ENCODE data around the gene MAGI2. TPM values are rescaled to one million over a fixed set of nuclear protein-coding genes. Genes with fewer than 3 reads are reported as not detected.

MAGI2 gene
- total RNA-seq, 1 experiment from 2014 or later = 0.52 TPM

DNA sequence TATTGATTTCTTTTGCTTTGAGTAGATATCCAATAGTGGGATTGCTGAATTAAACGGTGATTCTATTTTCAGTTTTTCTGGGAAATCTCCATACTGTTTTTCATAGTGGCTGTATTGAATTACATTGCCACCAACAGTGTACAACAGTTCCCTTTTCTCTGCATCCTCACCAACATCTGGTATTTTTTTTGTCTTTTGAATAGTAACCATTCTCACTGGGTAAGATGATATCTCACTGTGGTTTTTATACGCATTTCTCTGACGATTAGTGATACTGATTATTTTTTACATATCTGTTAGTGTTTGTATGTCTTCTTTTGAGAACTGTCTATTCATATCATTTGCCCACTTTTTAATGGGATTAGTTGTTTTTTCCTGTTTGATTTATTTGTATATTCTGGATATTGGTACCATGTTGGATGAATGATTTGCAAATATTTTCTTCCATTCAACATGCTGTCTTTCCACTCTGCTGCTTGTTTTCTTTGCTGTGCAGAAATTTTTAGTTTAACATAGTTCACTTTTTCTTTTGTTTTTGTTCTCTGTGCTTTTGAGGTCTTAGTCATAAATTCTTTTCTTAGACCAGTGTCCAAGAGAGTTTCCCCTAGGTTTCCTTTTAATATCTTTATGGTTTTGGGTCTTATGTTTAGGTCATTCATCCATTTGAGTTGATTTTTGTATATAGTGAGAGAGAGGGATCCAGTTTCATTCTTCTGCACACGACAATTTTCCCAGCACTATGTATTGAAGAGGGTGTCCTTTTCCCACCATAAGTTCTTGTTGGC is 1070.2 kb downstream of the MAGI2 start:
- no peak overlapping the region for H3K27ac Mint-ChIP-seq (ENCODE audit: unreplicated experiment)

DNA sequence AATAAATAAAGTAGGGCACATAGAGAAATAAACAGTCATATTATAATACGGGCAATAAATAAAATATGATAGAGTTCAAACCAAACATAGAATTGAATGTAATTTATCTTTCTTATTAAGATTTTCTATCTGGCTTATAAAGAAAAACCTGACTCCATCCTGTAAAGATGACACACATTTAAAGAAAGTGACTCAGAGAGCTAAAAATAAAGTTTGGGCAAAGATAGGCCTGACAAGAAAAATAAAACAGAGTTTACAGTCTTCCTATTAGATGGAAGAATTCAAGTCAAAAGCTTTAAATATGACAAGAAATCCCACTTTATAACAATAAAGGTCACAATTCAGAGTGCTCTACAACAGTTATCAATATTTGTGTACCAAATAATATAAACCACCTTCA is 1074.3 kb downstream of the MAGI2 start:
- Mint-ChIP-seq H3K4me1 (ENCODE audit: low read depth, unreplicated experiment) (no peaks in the 10 kb centered on the region), H3K36me3 (ENCODE audit: insufficient read depth, unreplicated experiment) (no peaks in the 10 kb centered on the region), H3K27ac (ENCODE audit: unreplicated experiment) (no peak overlapping the region), H3K4me3 (ENCODE audit: low read depth, unreplicated experiment) (no peak overlapping the region), H3K9me3 (ENCODE audit: low read depth, unreplicated experiment) (no peaks in the 10 kb centered on the region), H3K27me3 (ENCODE audit: unreplicated experiment) (no peaks in the 10 kb centered on the region)
- CTCF ChIA-PET = interaction anchor here (0.6 kb wide), 1 partner anchor 403 kb away, joined by 4 read pairs; no protein-coding TSS in a partner anchor
- intact Hi-C loops (cut with micrococcal nuclease; ENCODE audit: unreplicated experiment) = no loop called here
- TF ChIP-seq, protein P1, sequence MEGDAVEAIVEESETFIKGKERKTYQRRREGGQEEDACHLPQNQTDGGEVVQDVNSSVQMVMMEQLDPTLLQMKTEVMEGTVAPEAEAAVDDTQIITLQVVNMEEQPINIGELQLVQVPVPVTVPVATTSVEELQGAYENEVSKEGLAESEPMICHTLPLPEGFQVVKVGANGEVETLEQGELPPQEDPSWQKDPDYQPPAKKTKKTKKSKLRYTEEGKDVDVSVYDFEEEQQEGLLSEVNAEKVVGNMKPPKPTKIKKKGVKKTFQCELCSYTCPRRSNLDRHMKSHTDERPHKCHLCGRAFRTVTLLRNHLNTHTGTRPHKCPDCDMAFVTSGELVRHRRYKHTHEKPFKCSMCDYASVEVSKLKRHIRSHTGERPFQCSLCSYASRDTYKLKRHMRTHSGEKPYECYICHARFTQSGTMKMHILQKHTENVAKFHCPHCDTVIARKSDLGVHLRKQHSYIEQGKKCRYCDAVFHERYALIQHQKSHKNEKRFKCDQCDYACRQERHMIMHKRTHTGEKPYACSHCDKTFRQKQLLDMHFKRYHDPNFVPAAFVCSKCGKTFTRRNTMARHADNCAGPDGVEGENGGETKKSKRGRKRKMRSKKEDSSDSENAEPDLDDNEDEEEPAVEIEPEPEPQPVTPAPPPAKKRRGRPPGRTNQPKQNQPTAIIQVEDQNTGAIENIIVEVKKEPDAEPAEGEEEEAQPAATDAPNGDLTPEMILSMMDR (IDR thresholded peaks at IDR 0.05; ENCODE audit: unreplicated experiment) = no peak
- BruUV-seq (replicated peaks) = no TSS peak
- DNase-seq = no peak

More for the DNA sequence above, 1070.2 kb downstream of the MAGI2 start:
- DNase-seq = no peak
- no TSS peak for BruUV-seq (replicated peaks)
- Mint-ChIP-seq H3K4me3 (ENCODE audit: low read depth, unreplicated experiment) (no peak overlapping the region), H3K9me3 (ENCODE audit: low read depth, unreplicated experiment) (no peaks in the 10 kb centered on the region), H3K27me3 (ENCODE audit: unreplicated experiment) (no peaks in the 10 kb centered on the region), H3K36me3 (ENCODE audit: insufficient read depth, unreplicated experiment) (no peaks in the 10 kb centered on the region), H3K4me1 (ENCODE audit: low read depth, unreplicated experiment) (no peaks in the 10 kb centered on the region)
- TF ChIP-seq, protein P1 (IDR thresholded peaks at IDR 0.05; ENCODE audit: unreplicated experiment) = no peak
- intact Hi-C loops (cut with micrococcal nuclease; ENCODE audit: unreplicated experiment) = no loop called here
- CTCF ChIA-PET = no interaction called here

DNA sequence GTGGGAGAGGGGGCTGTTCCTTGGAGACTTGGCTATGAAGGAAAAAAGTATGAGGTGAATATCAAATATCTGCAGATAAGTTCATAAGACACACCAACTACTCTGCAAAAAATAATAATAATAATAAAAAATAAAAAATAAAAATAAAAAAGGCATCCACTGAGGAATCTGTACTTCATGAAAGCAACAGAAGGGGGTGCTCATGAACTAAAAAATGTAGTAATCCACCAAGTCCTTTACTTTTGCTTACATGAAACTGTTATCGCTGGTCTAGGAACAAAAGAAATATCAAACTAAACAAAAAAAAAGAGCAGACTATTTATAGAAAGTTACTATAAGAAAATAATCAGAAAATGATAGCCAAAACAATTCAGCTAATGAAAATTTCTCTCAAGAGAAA is 1075.9 kb downstream of the MAGI2 start:
- H3K27ac Mint-ChIP-seq (ENCODE audit: unreplicated experiment) = no peak overlapping the region
- TF ChIP-seq, protein P1 (IDR thresholded peaks at IDR 0.05; ENCODE audit: unreplicated experiment) = no peak
- no TSS peak for BruUV-seq (replicated peaks)
- no peak for DNase-seq
- H3K4me3 Mint-ChIP-seq (ENCODE audit: low read depth, unreplicated experiment) = no peak overlapping the region
- CTCF ChIA-PET = no interaction called here
- no peaks in the 10 kb centered on the region for H3K4me1 Mint-ChIP-seq (ENCODE audit: low read depth, unreplicated experiment)
- intact Hi-C loops (cut with micrococcal nuclease; ENCODE audit: unreplicated experiment) = no loop called here
- no peaks in the 10 kb centered on the region for H3K9me3 Mint-ChIP-seq (ENCODE audit: low read depth, unreplicated experiment)
- no peaks in the 10 kb centered on the region for H3K36me3 Mint-ChIP-seq (ENCODE audit: insufficient read depth, unreplicated experiment)
- H3K27me3 Mint-ChIP-seq (ENCODE audit: unreplicated experiment) = no peaks in the 10 kb centered on the region

DNA sequence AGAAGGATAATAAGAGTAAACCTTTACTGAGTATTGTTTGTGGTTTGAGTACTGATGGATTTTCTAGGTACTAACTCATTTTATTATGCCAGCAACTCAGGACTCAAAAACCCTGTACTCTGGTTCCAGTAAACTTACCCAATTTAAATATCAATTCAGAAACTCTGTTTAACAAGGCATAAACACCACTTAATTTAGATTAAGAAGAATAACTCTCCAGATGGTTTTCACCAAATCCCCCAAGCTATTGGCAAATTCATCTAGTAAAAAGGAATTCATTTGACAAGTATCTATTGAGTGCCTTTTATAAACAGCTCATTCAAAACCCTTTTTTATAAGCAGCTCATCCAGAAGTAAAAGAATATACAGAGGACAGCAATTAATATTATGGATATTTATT is 1082.5 kb downstream of the MAGI2 start:
- intact Hi-C loops (cut with micrococcal nuclease; ENCODE audit: unreplicated experiment) = no loop called here
- Mint-ChIP-seq H3K27me3 (ENCODE audit: unreplicated experiment) (no peaks in the 10 kb centered on the region), H3K4me1 (ENCODE audit: low read depth, unreplicated experiment) (no peaks in the 10 kb centered on the region), H3K9me3 (ENCODE audit: low read depth, unreplicated experiment) (no peaks in the 10 kb centered on the region), H3K4me3 (ENCODE audit: low read depth, unreplicated experiment) (no peak overlapping the region), H3K36me3 (ENCODE audit: insufficient read depth, unreplicated experiment) (no peaks in the 10 kb centered on the region), H3K27ac (ENCODE audit: unreplicated experiment) (no peak overlapping the region)
- DNase-seq = no peak
- TF ChIP-seq, protein P1 (IDR thresholded peaks at IDR 0.05; ENCODE audit: unreplicated experiment) = no peak
- CTCF ChIA-PET = no interaction called here
- BruUV-seq (replicated peaks) = no TSS peak
